Fibroblast of peridontal ligament (primary cell): ENCODE data around the gene ZNF638.
"Not testable (repeated sequence)": the region's sequence is repeated elsewhere in the genome, so short reads cannot be mapped to it uniquely, and the experiment has no call there.

Source experiments
- DNase-seq: peaks from one replicate; pipeline ENCODE4 v3.0.0-alpha.2; 2010; ENCODE audit errors: extremely low read depth

The ZNF638 gene

DNA sequence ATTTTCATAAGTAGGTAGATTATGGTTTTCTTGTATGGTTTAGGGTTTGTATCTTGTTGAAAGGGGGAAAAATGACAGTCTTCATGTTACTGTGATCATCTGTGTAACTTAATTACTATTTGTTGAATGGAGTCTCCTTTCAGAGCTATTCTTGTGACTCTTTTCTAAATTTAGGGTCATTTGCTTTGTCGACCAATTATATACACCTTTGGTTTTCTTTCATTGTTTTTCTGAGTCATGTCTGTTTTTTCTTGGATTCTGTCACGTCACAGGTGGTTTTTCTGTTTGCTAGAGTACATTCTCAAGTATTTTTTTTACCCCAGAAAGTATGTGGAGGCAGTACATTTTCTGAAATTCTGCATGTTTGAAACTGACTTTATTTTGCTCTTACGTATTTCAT, 78.0 kb downstream of the ZNF638 start:
- DNase-seq = no peak

GRCh38 chr2:71410696-71411095, 79.1 kb downstream of the ZNF638 start:
- no peak for DNase-seq

GRCh38 chr2:71416866-71417265, 85.3 kb downstream of the ZNF638 start:
- DNase-seq = not testable (repeated sequence)

DNA sequence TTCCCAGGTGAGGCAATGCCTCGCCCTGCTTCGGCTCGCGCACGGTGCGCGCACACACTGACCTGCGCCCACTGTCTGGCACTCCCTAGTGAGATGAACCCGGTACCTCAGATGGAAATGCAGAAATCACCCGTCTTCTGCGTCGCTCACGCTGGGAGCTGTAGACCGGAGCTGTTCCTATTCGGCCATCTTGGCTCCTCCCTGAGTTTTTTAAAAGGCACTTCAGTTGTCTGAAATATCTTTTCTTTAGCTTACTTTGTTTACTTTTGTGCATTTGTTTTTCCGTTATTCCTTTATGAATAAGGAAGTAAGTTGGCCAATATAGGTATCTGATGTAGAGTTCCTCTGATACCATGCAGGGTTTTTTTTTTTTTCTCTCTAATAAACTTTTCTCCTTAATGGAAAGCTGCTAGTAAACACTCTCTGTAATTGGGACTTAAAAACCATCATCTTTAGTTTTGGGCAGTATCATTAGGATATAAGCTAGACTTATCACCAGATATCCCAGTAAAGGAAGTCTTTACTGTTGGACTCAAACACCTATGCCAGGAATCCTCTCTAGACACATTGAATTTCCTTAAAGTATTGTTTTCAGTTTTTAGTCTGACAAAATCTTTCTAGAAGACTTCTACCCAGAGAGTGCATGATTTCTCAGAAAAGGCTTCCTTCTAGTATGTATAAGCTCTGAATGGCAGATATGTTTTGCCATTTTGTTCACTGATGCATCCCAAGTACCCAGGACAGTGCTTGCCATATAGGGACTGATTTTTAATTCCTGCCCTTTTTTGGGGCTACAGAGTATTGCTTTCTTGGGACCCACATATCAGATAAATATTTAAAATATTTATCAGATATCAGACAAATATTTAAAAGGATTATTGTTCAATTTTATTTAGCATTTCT, 86.0 kb downstream of the ZNF638 start:
- DNase-seq = no peak

- DNase-seq = no peak
Measured at GRCh38 chr2:71419145-71419544, 87.6 kb downstream of the ZNF638 start.

GRCh38 chr2:71419976-71420375, 88.4 kb downstream of the ZNF638 start:
- DNase-seq = no peak

DNA sequence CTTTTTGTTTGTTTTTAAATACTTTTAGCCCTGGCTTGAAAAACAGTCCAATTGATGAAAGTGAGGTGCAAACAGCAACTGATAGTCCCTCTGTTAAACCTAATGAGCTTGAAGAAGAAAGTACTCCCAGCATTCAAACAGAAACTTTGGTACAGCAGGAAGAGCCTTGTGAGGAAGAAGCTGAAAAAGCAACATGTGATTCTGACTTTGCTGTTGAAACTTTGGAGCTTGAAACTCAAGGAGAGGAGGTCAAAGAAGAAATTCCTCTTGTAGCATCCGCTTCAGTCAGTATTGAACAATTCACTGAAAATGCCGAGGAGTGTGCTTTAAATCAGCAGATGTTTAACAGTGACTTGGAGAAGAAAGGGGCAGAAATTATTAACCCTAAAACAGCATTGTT, 91.2 kb downstream of the ZNF638 start:
- no peak for DNase-seq

- no peak for DNase-seq
Measured at GRCh38 chr2:71423817-71424420, 92.3 kb downstream of the ZNF638 start.

GRCh38 chr2:71426721-71427120, 95.1 kb downstream of the ZNF638 start:
- DNase-seq = no peak

- no peak for DNase-seq
Measured at GRCh38 chr2:71428472-71429383, 97.1 kb downstream of the ZNF638 start.

- not testable (repeated sequence) for DNase-seq
Measured at GRCh38 chr2:71445142-71445541, 113.6 kb downstream of the ZNF638 start.

DNA sequence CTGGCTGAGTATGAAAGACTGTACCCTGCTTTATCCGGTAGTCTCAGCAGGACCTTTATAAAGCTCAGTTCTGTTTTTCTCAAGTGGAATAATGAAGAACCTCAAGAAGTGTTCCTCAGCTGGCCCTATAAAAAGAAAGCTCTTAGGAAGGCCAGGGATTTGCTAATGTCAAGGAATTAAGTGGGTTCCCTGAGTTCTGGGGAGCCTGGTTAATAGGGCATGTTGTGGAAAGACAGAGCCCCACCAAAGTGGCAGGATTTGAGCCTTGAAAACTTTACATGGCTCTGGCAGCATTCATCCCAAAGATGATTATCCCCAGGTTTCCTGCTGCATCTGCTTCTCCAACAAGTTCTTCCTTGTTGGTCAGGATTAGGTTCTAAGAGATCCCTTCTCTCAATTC, 114.9 kb downstream of the ZNF638 start:
- DNase-seq = no peak

GRCh38 chr2:71449343-71449742, 117.8 kb downstream of the ZNF638 start:
- DNase-seq = no peak

GRCh38 chr2:71451705-71452104, 120.1 kb downstream of the ZNF638 start:
- no peak for DNase-seq

DNA sequence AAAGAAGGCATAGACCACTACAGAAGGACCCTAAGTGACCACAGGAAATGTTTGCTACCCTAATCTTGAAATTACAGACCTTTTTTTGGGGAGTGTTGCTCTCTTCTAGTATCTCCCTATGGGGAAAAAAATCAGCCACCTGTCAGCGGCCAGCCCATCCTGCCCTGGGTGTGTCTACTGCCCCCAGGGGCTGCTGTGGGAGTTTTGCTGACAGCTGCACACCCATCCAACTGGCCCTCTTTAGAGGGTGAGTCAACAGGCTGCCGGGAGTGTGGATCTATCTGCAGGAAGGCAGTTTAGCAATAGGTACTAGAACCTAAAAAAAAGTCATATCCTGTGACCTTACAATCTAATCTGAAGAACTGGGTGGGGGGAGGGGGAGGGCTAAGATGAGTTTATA, 121.0 kb downstream of the ZNF638 start:
- DNase-seq = no peak

- no peak for DNase-seq
Measured at GRCh38 chr2:71453404-71454220, 122.0 kb downstream of the ZNF638 start, which contains the start of gene DYSF. DYSF (plus strand) TSS chr2:71453561.

DNA sequence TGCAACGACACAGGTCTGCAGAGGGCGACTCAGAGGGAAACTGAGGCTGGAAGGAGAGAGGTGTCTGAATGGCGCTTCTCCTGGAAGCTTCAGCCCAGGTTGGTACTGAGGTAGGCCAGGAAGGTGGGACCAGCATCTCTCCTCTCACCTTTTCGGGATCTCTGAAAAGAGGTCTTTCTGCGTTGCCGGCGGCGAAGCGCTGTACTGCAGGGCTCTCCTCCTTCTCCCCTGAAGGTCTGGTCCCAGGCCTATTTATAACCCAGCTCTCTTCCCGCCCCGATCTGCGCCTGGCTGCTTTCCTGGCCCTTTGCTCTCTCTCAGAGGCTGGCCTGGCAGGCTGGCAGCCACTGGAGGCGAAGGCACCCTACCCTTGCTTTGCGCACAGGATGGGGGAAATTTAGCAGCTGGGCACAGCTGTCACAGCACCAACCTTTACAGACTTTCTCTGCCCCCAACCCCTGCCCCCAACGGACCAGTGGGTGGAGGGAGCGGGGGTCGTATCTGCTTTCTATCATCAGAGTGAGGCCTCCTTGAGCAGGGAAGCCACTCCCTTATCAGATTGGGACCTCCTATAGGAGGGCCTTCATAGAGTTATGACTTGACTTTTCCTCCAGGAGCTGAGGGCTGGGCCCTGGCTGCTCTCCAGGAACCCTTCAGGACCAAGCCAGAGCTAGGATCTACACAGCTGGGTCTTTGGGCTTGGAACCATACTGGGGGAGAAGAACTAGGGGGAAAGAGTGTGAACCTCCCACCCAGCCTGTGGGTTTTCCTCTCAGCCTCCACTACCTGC, 122.8 kb downstream of the ZNF638 start:
- DNase-seq = no peak

DNA sequence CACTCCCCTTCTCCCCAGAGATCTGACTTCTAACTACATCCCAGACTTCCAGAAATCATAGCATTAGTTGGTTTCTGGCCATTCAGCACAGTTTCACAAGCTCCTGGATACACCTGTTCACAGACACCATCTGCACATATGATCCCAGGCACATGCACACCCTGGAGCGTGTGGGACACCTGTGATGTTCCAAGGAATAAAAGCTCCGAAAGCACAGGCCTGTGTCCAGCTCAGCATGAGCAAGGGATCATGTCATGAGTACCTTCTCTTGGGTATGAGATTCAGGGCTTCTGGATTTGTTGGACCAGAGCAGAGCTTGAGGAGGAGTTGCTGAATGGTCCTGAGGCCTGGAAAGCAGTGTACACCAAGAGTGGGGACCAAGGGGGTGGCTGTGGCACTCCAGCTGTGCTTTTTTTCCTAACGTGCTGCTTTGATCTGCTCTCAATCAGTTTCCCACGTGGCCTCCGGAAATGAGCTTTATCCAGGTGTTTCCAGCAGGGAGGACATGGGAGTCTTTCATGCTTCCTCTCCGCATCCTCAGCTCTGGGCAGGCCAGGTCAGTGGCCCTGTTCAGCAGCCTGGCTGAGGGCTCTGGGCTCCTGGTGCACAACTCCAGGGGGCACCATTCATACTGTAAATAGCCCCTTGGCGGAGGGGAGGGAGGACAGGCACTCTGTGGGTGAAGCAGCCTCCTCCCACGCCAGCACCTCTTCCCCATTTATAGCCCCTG, 123.6 kb downstream of the ZNF638 start:
- no peak for DNase-seq

DNA sequence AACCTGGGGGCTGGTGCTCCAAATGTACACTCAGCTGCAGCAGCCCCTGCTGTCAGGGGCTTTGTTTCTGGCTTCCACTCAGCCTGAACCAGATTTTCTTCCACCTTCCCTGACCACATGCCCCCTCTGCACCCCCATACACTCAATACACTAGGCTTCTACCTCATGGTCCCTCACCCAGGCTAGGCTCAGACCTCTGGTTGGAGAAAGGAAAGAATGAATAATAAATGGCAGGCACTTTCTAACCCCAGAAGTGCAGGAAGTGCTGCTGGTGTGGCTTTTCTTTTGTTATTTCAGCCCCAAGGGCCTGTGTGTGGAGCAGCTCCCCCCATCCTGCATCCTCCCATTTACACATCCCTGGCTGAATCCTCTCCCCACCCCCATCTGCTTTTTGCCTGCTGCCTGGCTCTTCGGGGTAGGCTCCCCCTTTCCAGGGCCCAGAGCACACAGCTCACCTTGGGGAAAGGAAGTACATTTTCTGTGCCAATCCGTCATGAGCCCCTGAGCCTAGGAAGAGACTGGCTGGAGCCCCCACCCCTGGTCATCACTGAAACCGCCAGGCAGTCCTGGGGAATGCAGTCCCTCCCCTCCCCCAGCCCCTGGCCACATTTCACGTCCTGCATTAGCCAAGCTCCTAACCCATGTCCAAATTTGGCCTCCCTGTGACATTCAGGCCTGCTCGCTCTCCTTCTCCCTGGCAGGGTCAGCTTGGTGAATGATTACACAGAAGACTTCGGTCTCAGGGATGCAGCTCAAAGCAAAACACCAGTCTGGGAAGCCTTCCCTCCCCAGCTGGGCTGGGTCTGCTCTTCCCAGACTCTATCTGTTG, 124.4 kb downstream of the ZNF638 start:
- no peak for DNase-seq
